PC-9 (cell line): Measurements from ENCODE around the gene SAMM50. TPM values are rescaled to one million over a fixed set of nuclear protein-coding genes. Genes with fewer than 3 reads are reported as not detected.

Experiments
- BruUV-seq: library from RNA; stranded (reverse); fragments of 400-500 nt; replicated peaks from 2 replicates; lab custom pipeline; 2021; lab: Mats Ljungman, UMichigan
- CTCF ChIA-PET: fragments of 300-600 bp; sonication (Branson Sonifier 250); formaldehyde crosslinking; loops from one replicate; lab custom pipeline; 2022; ENCODE audit warnings: antibody characterized with exemption; lab: Charles Lee
- POLR2A ChIA-PET: fragments of 300-600 bp; sonication (Branson Sonifier 250); formaldehyde crosslinking; loops from one replicate; lab custom pipeline; 2022; ENCODE audit warnings: antibody characterized with exemption; ENCODE audit not compliant: unreplicated experiment; lab: Charles Lee
- DNase-seq, 2 experiments: peaks; one replicate each; pipeline versions ENCODE4 v3.0.0 to v3.0.0-alpha.2; 2015 to 2022; ENCODE audit warnings: mixed read lengths in 1 of 2
- H2AFZ ChIP-seq: fragments of 200-600 bp; sonication (generic); 2 replicates; pipeline ENCODE4 v1.8.1; 2017; ENCODE audit warnings: antibody characterized with exemption
- H3F3A ChIP-seq: fragments of 200-600 bp; sonication (generic); 2 replicates; pipeline ENCODE4 v1.8.1; 2017; ENCODE audit warnings: antibody characterized with exemption, mild to moderate bottlenecking, low read depth; ENCODE audit not compliant: insufficient read depth
- H3K27ac ChIP-seq: fragments of 200-600 bp; sonication (generic); 2 replicates; pipeline ENCODE4 v1.6.1; 2016; ENCODE audit warnings: mixed run types
- H3K27me3 ChIP-seq: fragments of 200-600 bp; sonication (generic); 2 replicates; pipeline ENCODE4 v1.6.1; 2016; ENCODE audit warnings: low read depth, mixed run types; ENCODE audit not compliant: insufficient read depth
- H3K36me3 ChIP-seq: fragments of 200-600 bp; sonication (generic); 2 replicates; pipeline ENCODE4 v1.6.1; 2016; ENCODE audit warnings: low read depth, mixed run types
- H3K4me1 ChIP-seq: fragments of 200-600 bp; sonication (generic); replicated peaks from 2 replicates; pipeline ENCODE4 v1.6.1; 2016; ENCODE audit warnings: mixed run types; ENCODE audit not compliant: insufficient read depth
- H3K4me2 ChIP-seq: fragments of 200-600 bp; sonication (generic); 2 replicates; pipeline ENCODE4 v1.6.1; 2017; ENCODE audit warnings: mixed run types
- H3K4me3 ChIP-seq: fragments of 200-600 bp; sonication (generic); 2 replicates; pipeline ENCODE4 v1.6.1; 2016; ENCODE audit warnings: mixed run types
- H3K79me2 ChIP-seq: fragments of 200-600 bp; sonication (generic); 2 replicates; pipeline ENCODE4 v1.6.1; 2017; ENCODE audit warnings: low read depth, mixed run types
- H3K9me2 ChIP-seq: fragments of 200-600 bp; sonication (generic); 2 replicates; pipeline ENCODE4 v1.8.1; 2017; ENCODE audit warnings: mild to moderate bottlenecking; ENCODE audit not compliant: insufficient read depth
- H3K9me3 ChIP-seq: fragments of 200-600 bp; sonication (generic); 2 replicates; pipeline ENCODE4 v1.8.1; 2016; ENCODE audit warnings: low read depth; ENCODE audit not compliant: insufficient read depth
- H4K20me1 ChIP-seq: fragments of 200-600 bp; sonication (generic); 2 replicates; pipeline ENCODE4 v1.8.1; 2017; ENCODE audit not compliant: insufficient read depth
- CTCF ChIP-seq: fragments of 200-600 bp; sonication (generic); conservative IDR thresholded peaks from 2 replicates; pipeline ENCODE4 v1.6.1; 2017; ENCODE audit warnings: mixed run types, antibody characterized with exemption, mild to moderate bottlenecking, moderate library complexity
- EZH2 ChIP-seq: fragments of 200-600 bp; sonication (generic); IDR thresholded peaks from 2 replicates; pipeline ENCODE4 v1.8.0; 2017; ENCODE audit warnings: antibody characterized with exemption, low read depth
- intact Hi-C: fragments of 100-400 bp; cut with micrococcal nuclease; formaldehyde crosslinking; loops from one replicate; pipeline ENCODE4 v1.10.0; 2022; ENCODE audit not compliant: unreplicated experiment
- total RNA-seq: library from RNA; stranded (reverse); gene quantifications from 2 replicates; pipeline ENCODE4 v1.2.3, GENCODE V29; 2021

The SAMM50 gene
- total RNA-seq, 1 experiment from 2014 or later: 73.9 TPM

GRCh38 chr22:44031158-44031952, 76.1 kb downstream of the SAMM50 start:
- H2AFZ ChIP-seq: no peak overlapping the region
- intact Hi-C loops: no loop called here

GRCh38 chr22:44032126-44032730, 77.0 kb downstream of the SAMM50 start:
- Histone ChIP-seq H3K27ac (no peak overlapping the region), H3K36me3 (no peaks in the 10 kb centered on the region), H3K27me3 (no peaks in the 10 kb centered on the region), H3F3A (peaks cover 4% of the 10 kb centered on the region; the same call in 1 of the 2 replicates), H3K79me2 (no peaks in the 10 kb centered on the region), H3K9me3 (no peaks in the 10 kb centered on the region), H4K20me1 (peaks cover 11% of the 10 kb centered on the region), H3K4me3 (no peak overlapping the region), H3K4me1 (peaks cover 3% of the 10 kb centered on the region; the same call in 1 of the 2 replicates), H3K9me2 (no peaks in the 10 kb centered on the region), H3K4me2 (no peak overlapping the region), H2AFZ (no peak overlapping the region)
- no TSS peak for BruUV-seq
- DNase-seq: no peak
- CTCF ChIA-PET: no interaction called here
- TF ChIP-seq EZH2 (no peak), CTCF (no peak)
- POLR2A ChIA-PET: no interaction called here
- intact Hi-C loops: no loop called here

More at GRCh38 chr22:44031158-44031952, 76.1 kb downstream of the SAMM50 start:
- ChIA-PET POLR2A (no interaction called here), CTCF (no interaction called here)
- no TSS peak for BruUV-seq
- no peak overlapping the region for H3K27ac ChIP-seq
- no peak overlapping the region for H3K4me2 ChIP-seq
- H3K4me3 ChIP-seq: no peak overlapping the region
- peaks cover 5% of the 10 kb centered on the region for H4K20me1 ChIP-seq
- H3K4me1 ChIP-seq: no peaks in the 10 kb centered on the region
- H3K27me3 ChIP-seq: no peaks in the 10 kb centered on the region
- no peak for DNase-seq
- no peaks in the 10 kb centered on the region for H3K79me2 ChIP-seq
- no peaks in the 10 kb centered on the region for H3K9me3 ChIP-seq
- no peaks in the 10 kb centered on the region for H3K36me3 ChIP-seq
- no peaks in the 10 kb centered on the region for H3F3A ChIP-seq
- TF ChIP-seq CTCF: no peak
- no peak for TF ChIP-seq EZH2
- H3K9me2 ChIP-seq: no peaks in the 10 kb centered on the region

GRCh38 chr22:44033287-44033686, 78.0 kb downstream of the SAMM50 start:
- TF ChIP-seq EZH2 (no peak), CTCF (no peak)
- no peaks in the 10 kb centered on the region for H3K79me2 ChIP-seq
- CTCF ChIA-PET: interaction anchor here (1.4 kb wide), 1 partner anchor 40 kb away, joined by 4 read pairs; no protein-coding TSS in a partner anchor
- no peak overlapping the region for H3K27ac ChIP-seq
- H3K9me2 ChIP-seq: no peaks in the 10 kb centered on the region
- H3K4me3 ChIP-seq: no peak overlapping the region
- H3K27me3 ChIP-seq: no peaks in the 10 kb centered on the region
- no peak for DNase-seq
- H3K4me2 ChIP-seq: no peak overlapping the region
- no TSS peak for BruUV-seq
- no peaks in the 10 kb centered on the region for H3K9me3 ChIP-seq
- no peaks in the 10 kb centered on the region for H3K36me3 ChIP-seq
- H4K20me1 ChIP-seq: peaks cover 11% of the 10 kb centered on the region
- H3F3A ChIP-seq: peaks cover 13% of the 10 kb centered on the region; the same call in 1 of the 2 replicates
- POLR2A ChIA-PET: interaction anchor here (0.6 kb wide), 1 partner anchor 19 kb away, joined by 17 read pairs; no protein-coding TSS in a partner anchor
- intact Hi-C loops: no loop called here
- H3K4me1 ChIP-seq: peaks cover 13% of the 10 kb centered on the region
- no peak overlapping the region for H2AFZ ChIP-seq
